ENCODE data around the gene C1orf52. TPM values are rescaled to one million over a fixed set of nuclear protein-coding genes. Genes with fewer than 3 reads are reported as not detected.

C1orf52 gene
- total and polyA plus RNA-seq, 9 of the 15 experiments (the other 6 are each of a cell fraction or from before 2014, with no cell fraction given): 17.0 to 38.5 (median 33.0) TPM

DNA sequence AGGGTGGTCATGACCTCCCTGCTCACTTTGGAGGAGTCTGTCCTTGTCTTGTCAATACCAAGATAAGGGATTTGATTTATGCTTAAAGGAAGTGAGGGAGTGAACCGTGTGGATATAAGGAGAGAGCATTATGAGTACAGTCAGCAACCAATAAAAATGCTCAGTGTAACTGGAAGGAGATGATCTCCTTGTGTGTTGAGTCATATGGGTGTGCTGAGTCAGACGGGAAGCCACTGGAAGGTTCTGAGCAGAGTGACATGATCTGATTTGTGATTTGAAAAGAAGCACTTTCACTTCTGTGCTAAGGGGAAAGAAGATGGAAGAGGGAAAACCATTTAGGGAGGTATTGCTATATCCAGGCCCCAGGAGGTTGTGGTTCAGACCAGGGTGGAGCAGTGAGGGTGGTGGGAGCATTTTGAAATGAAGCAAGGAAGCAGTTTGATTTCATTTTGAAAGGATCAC, 19.4 kb upstream of the C1orf52 start (continued):
- TF ChIP-seq CUX1 (CRISPR knock-in tag; IDR thresholded peaks at IDR 0.05): peak; percentile 83; the same call in 1 of the 2 replicates
- TF ChIP-seq JUND (IDR thresholded peaks at IDR 0.05; ENCODE audit: borderline replicate concordance, low read depth, low read length): peak; percentile 97
- peak; percentile 98 for TF ChIP-seq JUND (tag; IDR thresholded peaks at IDR 0.05; ENCODE audit: borderline replicate concordance, low read depth, low read length)
- TF ChIP-seq, protein P1, sequence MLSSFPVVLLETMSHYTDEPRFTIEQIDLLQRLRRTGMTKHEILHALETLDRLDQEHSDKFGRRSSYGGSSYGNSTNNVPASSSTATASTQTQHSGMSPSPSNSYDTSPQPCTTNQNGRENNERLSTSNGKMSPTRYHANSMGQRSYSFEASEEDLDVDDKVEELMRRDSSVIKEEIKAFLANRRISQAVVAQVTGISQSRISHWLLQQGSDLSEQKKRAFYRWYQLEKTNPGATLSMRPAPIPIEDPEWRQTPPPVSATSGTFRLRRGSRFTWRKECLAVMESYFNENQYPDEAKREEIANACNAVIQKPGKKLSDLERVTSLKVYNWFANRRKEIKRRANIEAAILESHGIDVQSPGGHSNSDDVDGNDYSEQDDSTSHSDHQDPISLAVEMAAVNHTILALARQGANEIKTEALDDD (IDR thresholded peaks at IDR 0.05): peak; percentile 27; the same call in 1 of the 2 replicates
- peak; percentile 76 for TF ChIP-seq TAF9B (IDR thresholded peaks at IDR 0.05; ENCODE audit: partially characterized antibody)
- TF ChIP-seq DACH1 (IDR thresholded peaks at IDR 0.05; ENCODE audit: partially characterized antibody): peak; percentile 29
- no peak for TF ChIP-seq E2F5 (CRISPR knock-in tag; IDR thresholded peaks at IDR 0.05)
- TF ChIP-seq GATAD2B (IDR thresholded peaks at IDR 0.05; ENCODE audit: borderline replicate concordance): peak; percentile 69; the same call in 1 of the 2 replicates
- 0 out of 4 replicates have a peak, but pooled peaks of 1 of the 2 experiments have one; percentile 17 for TF ChIP-seq NRF1 (conservative IDR thresholded peaks at IDR 0.05 in 1 of 2, IDR thresholded peaks at IDR 0.05 in 1 of 2)
- TF ChIP-seq MBD2 (IDR thresholded peaks at IDR 0.05; ENCODE audit: borderline replicate concordance, low read depth): peak; percentile 29; the same call in 1 of the 2 replicates
- TF ChIP-seq ARID1B (IDR thresholded peaks at IDR 0.05): peak; percentile 89
- peak; percentile 99 for TF ChIP-seq MEIS2 (IDR thresholded peaks at IDR 0.05; ENCODE audit: partially characterized antibody)
- peak in 1 of 2 experiments; percentile 79; a peak in 1 of 3 replicates for TF ChIP-seq CBX3 (IDR thresholded peaks at IDR 0.05; ENCODE audit: borderline replicate concordance in 1 of 2, low read length in 2 of 2)
- no peak; the same call in none of the 2 replicates for TF ChIP-seq PBX2 (CRISPR knock-in tag; IDR thresholded peaks at IDR 0.05; ENCODE audit: low read depth)
- peak; percentile 98 for TF ChIP-seq PBX2 (tag; conservative IDR thresholded peaks at IDR 0.05; ENCODE audit: low read depth)
- peak in 1 of 2 experiments; percentile 36; a peak in 1 of 4 replicates for TF ChIP-seq SRF (CRISPR knock-in tag; IDR thresholded peaks at IDR 0.05)
- no peak for TF ChIP-seq KAT8 (IDR thresholded peaks at IDR 0.05; ENCODE audit: low read depth)
- TF ChIP-seq TCF3 (CRISPR knock-in tag; IDR thresholded peaks at IDR 0.05): 0 out of 2 replicates have a peak, but pooled peaks have one; percentile 22
